K562 (cell line): ENCODE data around the gene IFITM2. TPM values are rescaled to one million over a fixed set of nuclear protein-coding genes. Genes with fewer than 3 reads are reported as not detected.

Experiments
- MED1 ChIP-seq: sonication (generic); formaldehyde crosslinking; IDR thresholded peaks from 2 replicates; pipeline ENCODE4 v1.8.1; 2023; ENCODE audit warnings: missing genetic modification reagents, borderline replicate concordance
- RBFOX2 ChIP-seq: fragments of 200-400 bp; formaldehyde crosslinking; IDR thresholded peaks from 2 replicates; pipeline ENCODE4 v1.6.1; 2017; ENCODE audit warnings: low read depth, mild to moderate bottlenecking, low read length, moderate library complexity
- TFAM ChIP-seq: fragments of 250-450 bp; sonication (Bioruptor Pico); conservative IDR thresholded peaks from 2 replicates; pipeline ENCODE4 v1.5.0; 2021; ENCODE audit warnings: mild to moderate bottlenecking, moderate library complexity
- ZBTB8A ChIP-seq: fragments of 450-650 bp; IDR thresholded peaks from 2 replicates; pipeline ENCODE4 v1.6.1; 2018; ENCODE audit warnings: mild to moderate bottlenecking, moderate library complexity; ENCODE audit not compliant: partially characterized antibody
- ZNF431 ChIP-seq: sonication (generic); formaldehyde crosslinking; IDR thresholded peaks from 2 replicates; pipeline ENCODE4 v1.8.0; 2022; ENCODE audit warnings: mild to moderate bottlenecking, missing genetic modification reagents
- ZNF589 ChIP-seq: fragments of 200-800 bp; sonication (Bioruptor generic); IDR thresholded peaks from 2 replicates; pipeline ENCODE4 v1.6.1; 2016; ENCODE audit warnings: low read depth, missing genetic modification characterization, missing compliant biosample characterization
- polyA plus RNA-seq, 8 experiments: library from polyadenylated mRNA; depleted of rRNA in 4 of 8; stranded (reverse) in 5 of 8; unstranded in 3 of 8; fragments of >200 nt; fragmentation: Nextera tagmentation in 2 of 8; fragmentation: Illumina TruSeq in 1 of 8; extraction: Ambion mirVana in 2 of 8; extraction: Trizol in 1 of 8; gene quantifications; 2 replicates each; pipeline versions ENCODE4 v1.2.1 to v1.2.3, GENCODE V29; 2011 to 2014; ENCODE audit warnings: inconsistent platforms in 1 of 8, missing spikeins in 1 of 8
- total RNA-seq, 7 experiments: library from RNA; depleted of rRNA in 6 of 7; stranded (reverse); fragments of >200 nt in 6 of 7; fragmentation: Illumina TruSeq in 2 of 7; extraction: Trizol in 2 of 7; gene quantifications; 2 replicates each; pipeline versions ENCODE4 v1.2.1 to v1.2.3, GENCODE V29; 2011 to 2021; ENCODE audit warnings: low replicate concordance in 1 of 7
- TF ChIP-seq, protein P1 (sequence below), 2 experiments: fragments of 450-650 bp; formaldehyde crosslinking in 1 of 2; IDR thresholded peaks; 2 replicates each; pipeline versions ENCODE4 v1.4.0 to v1.6.1; 2014 to 2020; ENCODE audit warnings: mild to moderate bottlenecking in 2 of 2, borderline replicate concordance in 1 of 2, low read depth in 1 of 2

IFITM2 gene
- total and polyA plus RNA-seq, 9 of the 15 experiments (the other 6 are each of a cell fraction or from before 2014, with no cell fraction given) = 52.8 to 4,872 (median 356) TPM

DNA sequence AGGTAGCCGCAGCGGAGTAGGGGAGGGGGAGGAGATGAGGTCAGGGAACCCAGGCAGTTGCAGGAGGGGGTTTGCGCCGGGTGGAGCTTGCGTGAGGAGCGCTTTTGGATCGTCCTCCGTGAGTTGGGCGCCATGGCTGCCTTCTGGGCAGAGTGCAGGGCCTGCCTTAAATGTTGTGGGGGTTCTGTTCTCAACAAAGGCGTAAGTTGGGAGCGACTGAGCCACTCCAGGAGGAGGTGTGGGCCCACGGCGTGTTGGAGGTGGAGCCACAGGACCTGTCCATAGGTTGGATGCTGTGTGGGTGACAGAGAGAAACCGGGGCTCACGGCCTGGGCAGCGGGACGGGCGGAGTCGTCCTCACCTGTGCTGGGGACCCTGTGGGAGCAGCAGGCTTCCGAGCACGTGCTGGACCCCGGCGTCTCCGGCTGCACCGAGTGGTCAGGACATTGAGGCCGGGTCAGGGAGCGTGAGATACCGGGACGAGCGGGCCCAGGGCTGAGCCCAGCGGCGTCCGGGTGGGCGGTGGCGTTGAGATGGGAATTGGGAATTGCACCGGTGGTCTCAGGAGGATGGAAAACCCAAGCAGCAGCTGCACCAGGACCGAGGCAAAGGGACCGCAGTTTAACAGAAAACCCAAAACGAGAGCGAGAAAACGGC is 19.7 kb upstream of the IFITM2 start (continued):
- no peak for TF ChIP-seq ZBTB8A
- peak; percentile 73 for TF ChIP-seq RBFOX2
- no peak for TF ChIP-seq ZNF589 (CRISPR knock-in tag)
- TF ChIP-seq, protein P1, sequence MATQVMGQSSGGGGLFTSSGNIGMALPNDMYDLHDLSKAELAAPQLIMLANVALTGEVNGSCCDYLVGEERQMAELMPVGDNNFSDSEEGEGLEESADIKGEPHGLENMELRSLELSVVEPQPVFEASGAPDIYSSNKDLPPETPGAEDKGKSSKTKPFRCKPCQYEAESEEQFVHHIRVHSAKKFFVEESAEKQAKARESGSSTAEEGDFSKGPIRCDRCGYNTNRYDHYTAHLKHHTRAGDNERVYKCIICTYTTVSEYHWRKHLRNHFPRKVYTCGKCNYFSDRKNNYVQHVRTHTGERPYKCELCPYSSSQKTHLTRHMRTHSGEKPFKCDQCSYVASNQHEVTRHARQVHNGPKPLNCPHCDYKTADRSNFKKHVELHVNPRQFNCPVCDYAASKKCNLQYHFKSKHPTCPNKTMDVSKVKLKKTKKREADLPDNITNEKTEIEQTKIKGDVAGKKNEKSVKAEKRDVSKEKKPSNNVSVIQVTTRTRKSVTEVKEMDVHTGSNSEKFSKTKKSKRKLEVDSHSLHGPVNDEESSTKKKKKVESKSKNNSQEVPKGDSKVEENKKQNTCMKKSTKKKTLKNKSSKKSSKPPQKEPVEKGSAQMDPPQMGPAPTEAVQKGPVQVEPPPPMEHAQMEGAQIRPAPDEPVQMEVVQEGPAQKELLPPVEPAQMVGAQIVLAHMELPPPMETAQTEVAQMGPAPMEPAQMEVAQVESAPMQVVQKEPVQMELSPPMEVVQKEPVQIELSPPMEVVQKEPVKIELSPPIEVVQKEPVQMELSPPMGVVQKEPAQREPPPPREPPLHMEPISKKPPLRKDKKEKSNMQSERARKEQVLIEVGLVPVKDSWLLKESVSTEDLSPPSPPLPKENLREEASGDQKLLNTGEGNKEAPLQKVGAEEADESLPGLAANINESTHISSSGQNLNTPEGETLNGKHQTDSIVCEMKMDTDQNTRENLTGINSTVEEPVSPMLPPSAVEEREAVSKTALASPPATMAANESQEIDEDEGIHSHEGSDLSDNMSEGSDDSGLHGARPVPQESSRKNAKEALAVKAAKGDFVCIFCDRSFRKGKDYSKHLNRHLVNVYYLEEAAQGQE (IDR thresholded peaks at IDR 0.05; ENCODE audit: borderline replicate concordance) = no peak
- TF ChIP-seq, protein P1 (CRISPR knock-in tag; IDR thresholded peaks at IDR 0.05; ENCODE audit: low read depth) = 0 out of 2 replicates have a peak, but pooled peaks have one; percentile 59
- TF ChIP-seq TFAM = no peak
- peak; percentile 65; the same call in 1 of the 2 replicates for TF ChIP-seq ZNF431 (CRISPR knock-in tag)
- 0 out of 2 replicates have a peak, but pooled peaks have one; percentile 88 for TF ChIP-seq MED1 (CRISPR knock-in tag)
